CD14-positive monocyte (primary cell): ENCODE measurements around the gene EPHB2. TPM values are rescaled to one million over a fixed set of nuclear protein-coding genes. Genes with fewer than 3 reads are reported as not detected.

ENCODE experiments used
- DNase-seq, 3 donors: peaks; one replicate each; pipeline ENCODE4 v3.0.0-alpha.2; 2011 to 2022
- H2AFZ ChIP-seq: 2 replicates; pipeline ENCODE4 v1.6.0; 2012; ENCODE audit warnings: mild to moderate bottlenecking, low read depth, low read length, inconsistent platforms; ENCODE audit not compliant: insufficient read depth, poor library complexity, severe bottlenecking
- H3K27ac ChIP-seq, 2 donors: 1 replicate in 1 of 2; 2 replicates in 1 of 2; pipeline ENCODE4 v1.5.1; 2012 to 2013; ENCODE audit warnings: low read length in 2 of 2, control low read depth in 1 of 2, inconsistent platforms in 1 of 2, low read depth in 1 of 2, mild to moderate bottlenecking in 1 of 2
- H3K27me3 ChIP-seq, 2 donors: one replicate each; pipeline versions ENCODE4 v1.6.0 to v1.6.1; 2011 to 2013; ENCODE audit warnings: low read length in 2 of 2; ENCODE audit not compliant: control insufficient read depth in 2 of 2, insufficient read depth in 2 of 2
- H3K36me3 ChIP-seq, 2 donors: replicated peaks in 1 of 2; 1 replicate in 1 of 2; 2 replicates in 1 of 2; pipeline versions ENCODE4 v1.5.1 to v1.6.1; 2012 to 2013; ENCODE audit warnings: low read length in 2 of 2, control low read depth in 1 of 2, inconsistent platforms in 1 of 2, mild to moderate bottlenecking in 1 of 2; ENCODE audit not compliant: insufficient read depth in 2 of 2, control insufficient read depth in 1 of 2
- H3K4me1 ChIP-seq, 2 donors: 1 replicate in 1 of 2; 2 replicates in 1 of 2; pipeline versions ENCODE4 v1.5.1 to v1.6.1; 2012 to 2013; ENCODE audit warnings: low read length in 2 of 2, control low read depth in 1 of 2, inconsistent platforms in 1 of 2, mild to moderate bottlenecking in 1 of 2, moderate library complexity in 1 of 2; ENCODE audit not compliant: insufficient read depth in 2 of 2, control insufficient read depth in 1 of 2
- H3K4me2 ChIP-seq: replicated peaks from 2 replicates; pipeline ENCODE3; 2012; ENCODE audit warnings: low read length, moderate library complexity, mild to moderate bottlenecking; ENCODE audit not compliant: poor library complexity, severe bottlenecking; ENCODE audit errors: extremely low read depth
- H3K4me3 ChIP-seq, 3 experiments: fragments of 200-600 bp in 1 of 3; sonication (generic) in 1 of 3; replicated peaks in 1 of 3; 1 replicate in 2 of 3; 2 replicates in 1 of 3; pipeline ENCODE4 v1.5.1; 2011 to 2013; ENCODE audit warnings: low read length in 3 of 3, mild to moderate bottlenecking in 3 of 3, control low read depth in 2 of 3, low read depth in 2 of 3, inconsistent platforms in 1 of 3, moderate library complexity in 1 of 3
- H3K79me2 ChIP-seq: 2 replicates; pipeline ENCODE4 v1.6.0; 2012; ENCODE audit warnings: mild to moderate bottlenecking, control low read depth, inconsistent platforms, low read length, moderate library complexity; ENCODE audit not compliant: insufficient read depth
- H3K9ac ChIP-seq: 2 replicates; pipeline ENCODE4 v1.6.0; 2017; ENCODE audit warnings: low read length, mild to moderate bottlenecking; ENCODE audit not compliant: insufficient read depth, poor library complexity, severe bottlenecking
- H3K9me3 ChIP-seq, 2 donors: replicated peaks in 1 of 2; 1 replicate in 1 of 2; 2 replicates in 1 of 2; pipeline versions ENCODE4 v1.5.1 to v1.6.1; 2012 to 2013; ENCODE audit warnings: low read length in 2 of 2, control low read depth in 1 of 2; ENCODE audit not compliant: control insufficient read depth in 1 of 2, insufficient read depth in 1 of 2
- H4K20me1 ChIP-seq: 2 replicates; pipeline ENCODE4 v1.6.0; 2012; ENCODE audit warnings: mild to moderate bottlenecking, low read length, control low read depth, moderate library complexity; ENCODE audit not compliant: insufficient read depth
- H3K27ac Mint-ChIP-seq, 7 donors: one replicate each; pipeline ENCODE4 v1.8.0; 2020; ENCODE audit warnings: mild to moderate bottlenecking in 7 of 7, mixed read lengths in 7 of 7, moderate library complexity in 6 of 7, inconsistent platforms in 2 of 7
- H3K27me3 Mint-ChIP-seq, 3 donors: one replicate each; pipeline ENCODE4 v1.8.0; 2021 to 2022; ENCODE audit warnings: low read depth in 3 of 3, mild to moderate bottlenecking in 3 of 3, mixed read lengths in 3 of 3, moderate library complexity in 3 of 3, inconsistent platforms in 1 of 3
- H3K36me3 Mint-ChIP-seq, 2 donors: one replicate each; pipeline ENCODE4 v1.8.0; 2020; ENCODE audit warnings: mixed read lengths in 2 of 2, inconsistent platforms in 1 of 2, mild to moderate bottlenecking in 1 of 2
- H3K4me1 Mint-ChIP-seq: one replicate; pipeline ENCODE4 v1.8.0; 2020; ENCODE audit warnings: mild to moderate bottlenecking, mixed read lengths
- H3K4me3 Mint-ChIP-seq, 2 donors: one replicate each; pipeline ENCODE4 v1.8.0; 2020; ENCODE audit warnings: mild to moderate bottlenecking in 2 of 2, mixed read lengths in 2 of 2, moderate library complexity in 1 of 2
- H3K9me3 Mint-ChIP-seq, 7 donors: one replicate each; pipeline ENCODE4 v1.8.0; 2020 to 2022; ENCODE audit warnings: mixed read lengths in 7 of 7, mild to moderate bottlenecking in 6 of 7, moderate library complexity in 6 of 7, inconsistent platforms in 2 of 7
- CTCF ChIP-seq: fragments of 200-600 bp; IDR thresholded peaks from one replicate; pipeline ENCODE4 v1.8.0; 2022; ENCODE audit warnings: antibody characterized with exemption, mild to moderate bottlenecking
- WGBS: methylation state at CpG from one replicate; pipeline ENCODE4 v1.1.5; 2013; ENCODE audit warnings: missing lambda C conversion rate; ENCODE audit not compliant: insufficient coverage; 5-methylcytosine and 5-hydroxymethylcytosine counted together
- intact Hi-C, 2 donors: fragments of 100-400 bp; cut with micrococcal nuclease; formaldehyde crosslinking; loops; one replicate each; pipeline versions ENCODE4 v1.15.0 to v1.15.1; 2023
- polyA plus RNA-seq, 3 donors: library from polyadenylated mRNA; depleted of rRNA in 1 of 3; unstranded in 2 of 3; stranded (reverse) in 1 of 3; fragments of 300-500 nt in 2 of 3; fragments of >200 nt in 1 of 3; fragmentation: Illumina TruSeq in 2 of 3; gene quantifications; 1 replicate in 2 of 3; 2 replicates in 1 of 3; pipeline ENCODE4 v1.2.3, GENCODE V29; 2012 to 2021

Gene EPHB2
- polyA plus RNA-seq, 3 donors: 2.9 to 5.6 (median 3.4) TPM

GRCh38 chr1:22812993-22813790 lies 102.6 kb downstream of the EPHB2 start:
- H3K27me3 Mint-ChIP-seq: peaks cover 1 to 3% (median 2%) of the 10 kb centered on the region in 3 donors
- H3K4me3 Mint-ChIP-seq: no peak overlapping the region
- no peak for TF ChIP-seq CTCF
- H3K9me3 ChIP-seq: no peaks in the 10 kb centered on the region
- H3K4me3 ChIP-seq: no peak overlapping the region
- intact Hi-C loops: no loop called here
- no peaks in the 10 kb centered on the region for H4K20me1 ChIP-seq
- H3K27ac Mint-ChIP-seq: peak overlapping the region in 2 of 7 donors; percentile 2 to 39
- no peaks in the 10 kb centered on the region for H3K4me1 ChIP-seq
- no peaks in the 10 kb centered on the region for H3K79me2 ChIP-seq
- no peaks in the 10 kb centered on the region for H3K36me3 ChIP-seq
- no peaks in the 10 kb centered on the region for H3K9me3 Mint-ChIP-seq
- H3K36me3 Mint-ChIP-seq: no peaks in the 10 kb centered on the region
- no peaks in the 10 kb centered on the region for H3K4me1 Mint-ChIP-seq
- no peak for DNase-seq
- no peak overlapping the region for H3K4me2 ChIP-seq
- no peak overlapping the region for H2AFZ ChIP-seq
- H3K27me3 ChIP-seq: no peaks in the 10 kb centered on the region
- WGBS: 90% methylated on average over 2 of the region's 7 CpGs
- no peak overlapping the region for H3K27ac ChIP-seq
- H3K9ac ChIP-seq: no peak overlapping the region

GRCh38 chr1:22814176-22815042 lies 103.8 kb downstream of the EPHB2 start:
- no peak for TF ChIP-seq CTCF
- no peaks in the 10 kb centered on the region for H3K27me3 ChIP-seq
- no peak overlapping the region for H3K27ac ChIP-seq
- no peak for DNase-seq
- no peaks in the 10 kb centered on the region for H4K20me1 ChIP-seq
- WGBS: 81% methylated on average over 16 of the region's 19 CpGs
- no peaks in the 10 kb centered on the region for H3K36me3 Mint-ChIP-seq
- no peaks in the 10 kb centered on the region for H3K4me1 Mint-ChIP-seq
- H3K36me3 ChIP-seq: no peaks in the 10 kb centered on the region
- peaks cover 1 to 2% (median 1%) of the 10 kb centered on the region in 3 donors for H3K27me3 Mint-ChIP-seq
- H3K9me3 Mint-ChIP-seq: no peaks in the 10 kb centered on the region
- no peaks in the 10 kb centered on the region for H3K79me2 ChIP-seq
- no peak overlapping the region for H3K4me3 ChIP-seq
- intact Hi-C loops: no loop called here
- no peak overlapping the region for H3K27ac Mint-ChIP-seq
- no peak overlapping the region for H3K4me3 Mint-ChIP-seq
- no peak overlapping the region for H3K4me2 ChIP-seq
- no peak overlapping the region for H3K9ac ChIP-seq
- H2AFZ ChIP-seq: no peak overlapping the region
- H3K4me1 ChIP-seq: no peaks in the 10 kb centered on the region
- H3K9me3 ChIP-seq: no peaks in the 10 kb centered on the region
